NB4 (cell line): ENCODE measurements around the gene PITPNC1.

Experiments used
- DNase-seq: peaks from one replicate; pipeline ENCODE4 v3.0.0; 2010; ENCODE audit warnings: low read depth
- H3K4me3 ChIP-seq: one replicate; pipeline ENCODE4 v1.5.1; 2011; ENCODE audit warnings: mild to moderate bottlenecking, low read depth, low read length, moderate library complexity
- CTCF ChIP-seq: IDR thresholded peaks from one replicate; pipeline ENCODE4 v1.5.1; 2012; ENCODE audit warnings: low read depth, low read length
- MAX ChIP-seq: IDR thresholded peaks from 2 replicates; pipeline ENCODE4 v1.6.1; 2011; ENCODE audit warnings: low read depth, low read length
- MYC ChIP-seq: IDR thresholded peaks from 2 replicates; pipeline ENCODE4 v1.6.1; 2011; ENCODE audit warnings: low read depth, low read length
- POLR2A ChIP-seq: IDR thresholded peaks from 2 replicates; pipeline ENCODE4 v1.6.1; 2011; ENCODE audit warnings: mild to moderate bottlenecking; ENCODE audit not compliant: insufficient read length; ENCODE audit errors: extremely low read depth

Gene PITPNC1

GRCh38 chr17:67442787-67443624 lies 65.9 kb downstream of the PITPNC1 start:
- no peak overlapping the region for H3K4me3 ChIP-seq
- TF ChIP-seq POLR2A (no peak), MAX (no peak), CTCF (no peak), MYC (no peak)
- no peak for DNase-seq

- no peak for DNase-seq
- no peak overlapping the region for H3K4me3 ChIP-seq
- TF ChIP-seq POLR2A: no peak
- TF ChIP-seq CTCF: no peak
- TF ChIP-seq MAX: no peak
- TF ChIP-seq MYC: no peak
Observed at GRCh38 chr17:67443931-67444595, 67.0 kb downstream of the PITPNC1 start.

GRCh38 chr17:67448449-67448848 lies 71.4 kb downstream of the PITPNC1 start:
- no peak for TF ChIP-seq MAX
- H3K4me3 ChIP-seq: no peak overlapping the region
- DNase-seq: no peak

GRCh38 chr17:67449065-67449464 lies 72.0 kb downstream of the PITPNC1 start:
- no peak for DNase-seq
- TF ChIP-seq MYC (no peak), POLR2A (no peak), CTCF (no peak), MAX (no peak)
- no peak overlapping the region for H3K4me3 ChIP-seq

GRCh38 chr17:67449845-67450755 lies 73.0 kb downstream of the PITPNC1 start:
- no peak for DNase-seq
- H3K4me3 ChIP-seq: no peak overlapping the region
- TF ChIP-seq MYC: no peak
- TF ChIP-seq MAX: no peak

GRCh38 chr17:67452681-67453554 lies 75.8 kb downstream of the PITPNC1 start:
- no peak for DNase-seq
- TF ChIP-seq MAX (no peak), CTCF (no peak)
- H3K4me3 ChIP-seq: no peak overlapping the region
